HCT116 (cell line): ENCODE data around the gene EIF5AL1.
"Not testable (repeated sequence)": the region's sequence is repeated elsewhere in the genome, so short reads cannot be mapped to it uniquely, and the experiment has no call there.

Source experiments
- MAX ChIP-seq: IDR thresholded peaks from 2 replicates; pipeline ENCODE4 v1.6.1; 2012
- POLR2AphosphoS5 ChIP-seq: IDR thresholded peaks from 2 replicates; pipeline ENCODE4 v1.6.1; 2011; ENCODE audit warnings: mild to moderate bottlenecking, low read depth, low read length, moderate library complexity
- RAD21 ChIP-seq: IDR thresholded peaks from 2 replicates; pipeline ENCODE4 v1.6.1; 2012; ENCODE audit warnings: low read depth, mild to moderate bottlenecking

GRCh38 chr10:79556961-79557360 lies 44.6 kb downstream of the EIF5AL1 start:
- not testable (repeated sequence) for TF ChIP-seq POLR2AphosphoS5, MAX, RAD21
